ENCODE results near the gene ZNF687.

The ZNF687 gene

DNA sequence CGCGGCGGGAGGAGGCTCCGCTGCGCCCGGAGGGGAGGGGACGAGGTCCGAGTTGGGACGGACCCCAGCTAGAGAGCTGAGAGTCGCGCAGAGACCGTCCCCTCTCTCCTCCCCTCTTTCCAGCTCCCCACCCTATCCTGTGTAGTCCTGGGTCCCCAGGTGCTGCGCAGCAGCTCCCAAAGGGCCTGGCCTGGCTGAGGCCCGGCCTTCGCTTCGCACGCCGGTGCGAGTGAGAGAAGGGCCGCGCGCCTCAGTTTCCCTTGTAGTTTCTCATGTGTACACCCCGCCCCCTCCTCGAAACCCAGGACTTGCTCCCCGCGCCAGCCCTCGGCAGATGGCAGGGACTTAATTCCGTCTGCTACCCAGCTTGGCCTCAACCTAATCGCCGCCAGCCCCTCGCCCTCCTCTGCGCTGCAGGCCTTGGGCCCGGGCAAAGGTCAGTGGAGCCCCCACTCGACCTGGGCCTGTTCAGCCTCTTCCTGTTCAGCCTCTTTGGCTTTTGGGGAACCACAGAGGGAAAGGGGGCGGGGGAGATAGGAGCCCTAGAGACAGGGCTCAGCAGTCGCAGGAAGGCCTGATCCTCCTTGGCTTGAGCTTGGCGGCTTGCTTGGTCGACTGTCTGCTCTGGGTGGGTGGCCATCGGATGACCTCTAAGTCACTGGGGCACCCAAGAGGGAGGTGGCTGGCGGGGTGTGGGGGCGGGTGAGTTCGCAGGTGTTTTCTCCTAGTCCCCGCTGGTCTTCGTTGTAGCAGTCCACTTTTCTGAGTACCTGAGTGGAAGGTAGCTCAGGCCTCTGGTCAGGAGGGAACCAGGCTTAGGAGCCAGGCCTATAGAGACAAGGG lies 1.0 kb downstream of the ZNF687 start:
- peak; percentile 66 to 82 (median 75) for DNase-seq

DNA sequence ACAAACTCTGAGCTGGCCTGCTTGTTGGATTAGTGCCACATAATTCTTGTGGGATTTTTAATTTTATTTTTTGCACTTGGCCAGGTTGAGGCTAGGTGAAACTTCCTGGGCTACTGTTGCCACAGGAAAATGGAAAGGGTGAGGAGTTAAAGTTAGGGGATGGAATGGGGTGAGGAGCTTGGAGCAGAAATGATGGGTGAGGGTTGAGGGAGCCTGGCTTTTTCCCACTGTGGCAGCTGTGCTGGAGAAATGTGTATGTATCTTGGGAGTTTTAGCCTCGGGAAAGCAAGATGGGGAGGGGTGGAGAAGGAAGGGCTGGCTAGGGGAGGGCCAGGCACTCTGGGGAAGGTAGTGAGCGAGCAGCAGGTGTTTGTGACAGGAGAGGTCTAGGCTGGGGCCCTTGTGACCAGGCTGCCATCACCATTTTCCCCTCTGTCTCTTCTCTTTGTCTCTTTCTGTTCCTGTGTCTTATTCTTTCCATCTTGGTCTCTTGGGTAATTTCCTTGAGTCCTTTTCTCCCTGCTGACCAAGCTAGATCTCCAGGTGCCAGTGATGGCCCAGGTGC lies 2.0 kb downstream of the ZNF687 start:
- no peak for DNase-seq

DNA sequence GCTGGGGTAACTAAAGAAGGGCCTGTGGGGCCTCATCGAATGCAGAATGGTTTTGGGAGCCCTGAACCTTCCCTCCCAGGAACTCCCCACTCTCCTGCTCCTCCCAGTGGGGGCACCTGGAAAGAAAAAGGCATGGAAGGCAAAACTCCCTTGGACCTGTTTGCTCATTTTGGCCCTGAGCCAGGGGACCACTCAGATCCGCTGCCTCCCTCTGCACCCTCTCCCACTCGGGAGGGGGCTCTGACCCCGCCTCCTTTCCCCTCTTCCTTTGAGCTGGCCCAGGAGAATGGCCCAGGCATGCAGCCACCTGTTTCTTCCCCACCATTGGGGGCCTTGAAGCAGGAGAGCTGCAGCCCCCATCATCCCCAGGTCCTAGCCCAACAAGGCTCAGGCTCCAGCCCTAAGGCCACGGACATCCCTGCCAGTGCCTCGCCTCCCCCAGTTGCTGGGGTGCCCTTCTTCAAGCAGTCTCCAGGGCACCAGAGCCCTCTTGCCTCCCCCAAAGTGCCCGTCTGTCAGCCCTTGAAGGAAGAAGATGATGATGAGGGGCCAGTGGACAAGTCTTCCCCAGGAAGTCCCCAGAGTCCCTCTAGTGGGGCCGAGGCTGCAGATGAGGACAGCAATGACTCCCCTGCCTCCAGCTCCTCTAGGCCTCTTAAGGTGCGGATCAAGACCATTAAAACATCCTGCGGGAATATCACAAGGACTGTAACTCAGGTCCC lies 4.7 kb downstream of the ZNF687 start:
- DNase-seq, result no peak

DNA sequence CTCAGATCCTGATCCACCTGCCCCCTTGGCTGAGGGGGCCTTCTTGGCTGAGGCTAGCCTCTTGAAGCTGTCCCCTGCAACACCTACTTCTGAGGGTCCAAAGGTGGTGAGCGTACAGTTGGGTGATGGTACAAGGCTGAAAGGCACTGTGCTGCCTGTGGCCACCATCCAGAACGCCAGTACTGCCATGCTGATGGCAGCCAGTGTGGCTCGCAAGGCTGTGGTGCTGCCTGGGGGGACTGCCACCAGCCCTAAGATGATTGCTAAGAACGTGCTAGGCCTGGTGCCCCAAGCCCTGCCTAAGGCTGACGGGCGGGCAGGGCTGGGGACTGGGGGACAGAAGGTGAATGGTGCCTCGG lies 5.2 kb downstream of the ZNF687 start:
- DNase-seq, result no peak

DNA sequence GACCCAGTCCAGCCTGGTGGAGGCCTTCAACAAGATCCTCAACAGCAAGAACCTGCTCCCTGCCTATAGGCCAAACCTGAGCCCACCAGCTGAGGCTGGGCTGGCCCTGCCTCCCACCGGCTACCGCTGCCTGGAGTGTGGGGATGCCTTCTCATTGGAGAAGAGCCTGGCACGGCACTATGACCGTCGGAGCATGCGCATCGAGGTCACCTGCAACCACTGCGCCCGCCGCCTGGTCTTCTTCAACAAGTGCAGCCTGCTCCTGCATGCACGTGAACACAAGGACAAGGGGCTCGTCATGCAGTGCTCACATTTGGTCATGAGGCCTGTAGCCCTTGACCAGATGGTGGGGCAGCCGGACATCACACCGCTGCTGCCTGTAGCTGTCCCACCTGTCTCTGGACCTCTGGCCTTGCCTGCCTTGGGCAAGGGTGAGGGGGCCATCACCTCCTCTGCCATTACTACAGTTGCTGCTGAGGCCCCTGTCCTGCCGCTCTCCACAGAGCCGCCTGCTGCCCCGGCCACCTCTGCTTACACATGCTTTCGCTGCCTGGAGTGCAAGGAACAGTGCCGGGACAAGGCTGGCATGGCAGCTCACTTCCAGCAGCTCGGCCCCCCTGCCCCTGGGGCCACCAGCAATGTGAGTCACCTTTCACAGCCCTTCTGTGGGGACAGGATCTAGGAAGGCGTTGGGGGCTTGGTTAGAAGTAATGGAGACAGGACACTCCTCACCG lies 5.8 kb downstream of the ZNF687 start:
- no peak for DNase-seq

DNA sequence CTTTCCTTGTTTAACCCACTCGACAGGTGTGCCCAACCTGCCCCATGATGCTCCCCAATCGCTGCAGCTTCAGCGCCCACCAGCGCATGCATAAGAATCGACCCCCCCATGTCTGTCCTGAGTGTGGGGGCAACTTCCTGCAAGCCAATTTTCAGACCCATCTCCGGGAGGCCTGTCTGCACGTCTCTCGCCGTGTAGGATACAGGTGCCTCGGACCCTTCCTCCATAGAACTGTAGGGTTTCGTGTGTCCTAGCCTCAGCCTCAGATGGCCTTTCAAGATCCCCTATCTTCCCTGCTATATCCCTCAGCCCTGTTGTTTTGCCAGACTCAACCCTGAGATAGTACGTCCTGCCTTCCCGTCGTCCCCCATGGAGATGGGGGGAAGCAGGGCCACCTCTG lies 6.4 kb downstream of the ZNF687 start:
- DNase-seq, result no peak

DNA sequence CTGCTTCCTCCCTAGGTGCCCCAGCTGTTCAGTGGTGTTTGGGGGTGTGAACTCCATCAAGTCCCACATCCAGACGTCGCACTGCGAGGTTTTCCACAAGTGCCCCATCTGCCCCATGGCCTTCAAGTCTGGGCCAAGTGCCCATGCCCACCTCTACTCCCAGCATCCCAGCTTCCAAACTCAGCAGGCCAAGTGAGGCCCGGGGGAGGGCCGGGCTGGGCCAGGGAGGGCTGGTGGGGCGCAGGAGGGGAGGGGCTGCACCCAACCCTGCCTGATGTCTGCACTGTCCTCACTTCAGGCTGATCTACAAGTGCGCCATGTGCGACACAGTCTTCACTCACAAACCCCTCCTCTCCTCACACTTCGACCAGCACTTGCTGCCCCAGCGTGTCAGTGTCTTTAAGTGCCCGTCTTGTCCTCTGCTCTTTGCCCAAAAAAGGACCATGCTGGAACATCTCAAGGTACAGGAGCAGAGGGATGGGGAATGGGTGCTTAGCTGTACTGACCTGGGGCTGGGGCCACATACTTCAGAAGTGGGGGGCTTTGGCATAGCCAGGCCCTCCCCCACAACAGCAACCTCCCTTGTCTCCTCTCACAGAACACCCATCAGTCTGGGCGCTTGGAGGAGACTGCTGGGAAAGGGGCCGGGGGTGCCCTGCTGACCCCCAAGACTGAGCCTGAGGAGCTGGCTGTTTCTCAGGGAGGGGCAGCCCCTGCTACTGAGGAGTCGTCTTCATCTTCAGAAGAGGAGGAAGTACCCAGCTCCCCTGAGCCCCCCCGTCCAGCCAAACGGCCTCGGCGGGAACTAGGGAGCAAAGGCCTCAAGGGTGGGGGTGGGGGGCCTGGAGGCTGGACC lies 7.2 kb downstream of the ZNF687 start:
- DNase-seq, result peak in 1 of 3 donors; percentile 15

DNA sequence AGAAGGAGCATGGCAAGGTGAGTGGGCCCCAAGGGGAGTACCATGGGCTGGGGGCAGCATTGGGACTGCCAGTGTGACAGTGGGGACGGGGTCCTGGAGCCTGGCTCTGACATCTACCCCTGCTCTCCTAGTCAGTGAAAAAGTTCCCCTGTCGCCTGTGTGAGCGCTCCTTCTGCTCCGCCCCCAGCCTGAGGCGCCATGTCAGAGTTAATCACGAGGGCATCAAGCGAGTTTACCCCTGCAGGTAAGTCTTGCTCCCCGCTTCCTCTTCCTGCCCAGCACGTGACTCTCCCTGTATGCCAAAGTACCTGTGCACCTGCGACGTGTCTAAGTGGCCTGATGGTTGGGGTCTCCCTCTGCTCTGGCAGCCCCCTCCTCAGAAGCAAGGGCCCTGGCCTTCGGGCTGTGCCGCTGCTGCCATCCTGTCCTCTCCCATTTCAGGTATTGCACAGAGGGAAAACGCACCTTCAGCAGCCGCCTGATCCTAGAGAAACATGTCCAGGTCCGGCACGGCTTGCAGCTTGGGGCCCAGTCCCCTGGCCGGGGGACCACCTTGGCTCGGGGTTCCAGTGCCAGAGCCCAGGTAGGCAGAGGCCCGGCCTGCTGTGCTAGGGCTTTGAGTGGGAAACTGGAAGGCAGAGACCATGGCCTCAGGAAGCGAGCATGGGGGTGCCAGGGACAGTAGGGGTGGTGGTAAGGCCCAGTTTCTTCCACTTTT lies 8.1 kb downstream of the ZNF687 start:
- DNase-seq, result peak in 1 of 3 donors; percentile 17

DNA sequence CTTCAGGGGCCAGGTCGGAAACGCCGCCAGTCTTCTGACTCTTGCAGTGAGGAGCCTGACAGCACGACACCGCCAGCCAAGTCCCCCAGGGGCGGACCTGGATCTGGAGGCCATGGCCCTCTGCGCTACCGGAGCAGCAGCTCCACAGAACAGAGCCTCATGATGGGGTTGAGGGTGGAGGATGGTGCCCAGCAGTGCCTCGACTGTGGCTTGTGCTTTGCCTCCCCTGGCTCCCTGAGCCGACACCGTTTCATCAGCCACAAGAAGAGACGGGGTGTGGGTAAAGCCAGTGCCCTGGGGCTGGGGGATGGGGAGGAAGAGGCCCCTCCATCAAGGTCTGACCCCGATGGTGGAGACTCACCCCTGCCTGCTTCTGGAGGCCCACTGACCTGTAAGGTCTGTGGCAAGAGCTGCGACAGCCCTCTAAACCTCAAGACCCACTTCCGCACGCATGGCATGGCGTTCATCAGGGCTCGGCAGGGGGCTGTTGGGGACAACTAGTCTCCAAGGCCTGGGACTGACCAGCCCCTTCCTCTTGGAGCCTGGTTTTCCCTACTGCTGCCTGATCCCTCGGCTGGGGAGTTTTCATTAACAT lies 8.7 kb downstream of the ZNF687 start:
- no peak for DNase-seq

DNA sequence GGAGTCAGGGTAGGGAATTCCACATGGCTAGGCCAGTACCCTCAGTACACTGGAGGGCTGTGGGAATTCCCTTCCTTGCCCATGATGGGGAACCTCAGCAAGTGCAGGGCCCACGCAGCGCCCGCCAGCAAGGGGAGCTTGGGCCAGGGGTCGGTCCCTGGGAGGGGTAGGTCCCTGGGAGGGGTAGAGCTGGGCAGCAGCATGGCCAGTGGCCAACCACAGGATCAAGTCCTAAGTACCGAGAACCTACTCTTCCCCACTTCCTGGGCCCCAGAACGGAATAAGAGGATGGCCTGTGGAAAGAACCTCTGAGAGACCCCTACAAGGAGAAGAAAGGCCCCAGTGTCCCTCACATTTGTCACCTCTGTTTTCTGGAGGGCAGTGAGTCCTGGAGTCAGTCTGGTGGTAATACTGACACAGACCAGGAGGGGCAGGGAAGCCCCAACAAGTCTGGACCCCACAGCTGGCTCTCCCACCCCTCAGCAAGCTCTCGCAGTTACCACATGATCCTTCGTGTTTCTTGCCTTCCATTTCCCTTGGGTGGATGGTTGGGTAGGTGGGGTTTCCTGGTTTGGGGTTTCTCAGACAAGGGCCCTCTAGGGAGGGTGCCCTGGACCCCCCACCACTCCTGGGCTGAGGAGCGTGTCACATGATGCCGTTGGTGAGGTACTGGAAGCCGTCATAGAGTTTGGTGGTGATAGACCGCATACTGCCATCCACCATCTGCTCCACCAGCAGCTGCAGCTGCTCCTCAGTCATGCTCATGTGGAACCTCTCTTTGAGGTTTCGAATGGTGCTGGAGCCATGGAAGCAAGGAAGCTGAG lies 10.3 kb downstream of the ZNF687 start:
- DNase-seq, result peak; percentile 22 to 34 (median 28)

DNA sequence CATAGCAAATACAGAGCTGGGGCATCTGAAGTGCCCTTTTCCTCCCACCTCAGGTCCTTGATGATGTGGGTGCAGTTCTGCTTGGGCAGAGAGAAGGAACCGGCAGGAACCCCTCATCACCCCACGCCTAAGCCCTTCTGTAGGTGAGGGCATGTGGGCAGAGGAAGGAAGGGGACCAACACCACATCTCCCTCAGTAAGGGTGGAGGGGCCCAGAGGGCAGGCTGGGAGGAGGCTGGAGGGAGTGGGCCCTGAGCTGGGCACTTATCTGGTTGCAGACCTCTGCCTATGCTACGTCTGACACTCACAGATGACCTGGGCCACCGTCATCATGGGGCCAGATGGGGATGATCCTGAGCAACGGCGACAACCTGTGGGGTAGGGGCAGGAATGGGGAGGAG lies 11.0 kb downstream of the ZNF687 start:
- DNase-seq, result peak in 1 of 3 donors; percentile 12

DNA sequence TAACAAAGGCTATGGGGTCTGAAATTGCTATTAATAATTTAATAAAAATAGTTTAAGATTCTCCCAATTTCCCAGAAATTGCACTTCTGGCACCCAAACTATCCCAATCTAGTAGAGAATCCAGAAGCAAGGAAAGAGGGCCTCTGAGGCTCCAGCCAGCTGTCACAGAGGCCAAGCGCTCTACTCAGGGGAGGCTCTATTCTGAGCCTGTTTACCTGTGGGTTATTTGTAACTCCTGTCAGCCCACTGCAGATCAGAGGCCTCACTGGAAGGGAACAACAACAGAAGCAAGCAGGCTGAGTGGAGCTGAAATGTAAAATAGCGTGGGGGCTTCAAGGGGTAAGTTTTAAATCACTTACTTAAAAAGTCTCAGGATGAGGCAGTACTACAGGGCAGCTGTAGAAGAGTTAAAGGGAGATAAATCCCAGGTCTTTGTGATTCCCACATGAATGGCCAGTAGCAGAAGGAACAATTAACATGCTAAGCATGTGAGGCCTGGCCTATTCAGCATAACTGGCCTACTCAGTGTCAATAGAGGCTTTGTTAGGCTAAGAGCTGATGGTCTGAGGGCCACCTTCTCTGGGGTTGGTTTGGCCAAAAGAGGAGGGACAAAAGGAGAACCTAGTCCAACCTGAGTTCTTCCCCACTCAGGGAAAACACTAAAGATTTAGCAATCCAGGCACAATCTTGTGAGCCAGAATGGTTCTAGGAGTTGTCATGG lies 12.8 kb downstream of the ZNF687 start:
- DNase-seq, result no peak

DNA sequence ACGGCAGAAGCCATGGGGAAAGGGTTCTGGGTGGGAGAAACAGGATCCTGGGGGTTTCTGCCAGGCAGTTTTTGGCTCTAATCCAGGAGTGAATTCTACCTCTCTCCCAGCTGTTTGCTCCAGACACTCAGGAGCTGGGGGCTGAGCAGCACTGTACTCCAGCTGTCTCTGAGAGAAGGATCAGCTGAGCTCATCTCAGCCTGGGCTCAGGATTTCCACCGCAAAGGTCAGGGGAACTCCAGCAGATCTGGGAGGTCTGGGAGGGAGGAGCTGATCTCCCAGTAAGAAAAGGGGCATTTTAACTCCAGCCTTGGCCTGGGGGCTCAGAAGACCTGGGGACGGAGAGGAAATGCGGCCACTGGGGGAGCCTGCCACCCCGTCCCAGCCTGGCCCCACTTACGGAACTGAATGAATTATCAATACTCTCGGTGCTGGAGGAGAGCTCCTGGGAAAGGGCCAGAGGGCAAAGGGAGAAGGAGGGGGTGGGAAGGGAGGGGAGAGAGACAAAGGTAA lies 27.8 kb downstream of the ZNF687 start:
- peak; percentile 49 to 61 (median 56) for DNase-seq

DNA sequence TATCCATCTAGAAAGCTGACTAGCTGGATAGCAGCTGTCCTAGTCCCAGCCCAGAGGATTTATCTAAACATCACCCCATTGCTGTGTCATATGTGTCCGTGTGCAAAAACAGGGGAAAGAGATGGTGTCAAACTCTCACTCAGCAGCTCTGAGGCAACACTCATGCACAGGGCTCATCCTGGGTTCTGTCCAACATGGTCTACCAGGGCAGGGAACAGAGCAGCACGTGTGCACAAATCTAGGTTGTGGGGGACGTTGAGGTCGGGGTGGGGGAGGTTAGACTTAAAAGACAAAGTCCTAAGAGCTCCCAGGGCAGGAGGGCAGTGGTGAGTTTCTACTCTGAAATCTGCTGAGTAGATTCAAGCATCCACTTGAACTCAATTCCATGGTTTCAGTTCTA lies 28.9 kb downstream of the ZNF687 start:
- peak; percentile 10 to 34 (median 29) for DNase-seq

DNA sequence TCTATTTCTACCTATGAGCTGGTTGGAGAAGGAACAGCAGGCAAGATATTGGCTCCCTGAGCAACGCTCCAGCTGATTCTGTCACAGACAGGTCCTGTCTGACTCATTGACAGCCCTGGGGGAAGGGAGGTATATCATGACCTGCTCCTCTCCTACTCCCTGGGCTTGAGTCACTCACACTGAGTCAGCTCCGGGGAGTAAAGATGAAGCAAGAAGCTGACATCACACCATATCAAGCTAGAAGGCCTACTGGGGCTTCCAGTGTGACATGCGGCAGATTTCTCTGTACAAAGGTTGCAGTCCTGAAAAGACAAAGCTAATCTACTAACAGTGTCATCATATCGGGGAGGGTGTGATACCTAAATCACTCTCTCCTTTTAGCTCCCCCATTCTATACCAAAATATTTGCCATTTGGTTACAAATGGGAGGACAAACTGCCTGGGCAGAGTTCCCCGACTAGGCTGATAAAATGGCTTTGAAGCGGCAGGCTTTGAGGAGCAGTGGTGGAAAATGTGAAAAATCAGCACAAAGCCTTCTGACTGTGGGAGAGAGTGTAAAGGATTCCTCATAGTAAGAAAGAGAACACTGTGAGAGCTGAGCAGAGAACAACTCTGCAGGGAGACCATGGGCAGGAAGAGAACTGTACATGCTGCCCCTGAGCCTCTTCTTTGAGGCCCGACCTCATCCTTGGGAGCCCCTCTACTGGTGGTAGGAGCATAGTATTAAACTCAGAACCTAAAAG lies 29.7 kb downstream of the ZNF687 start:
- peak; percentile 95 to 99 (median 98) for DNase-seq

DNA sequence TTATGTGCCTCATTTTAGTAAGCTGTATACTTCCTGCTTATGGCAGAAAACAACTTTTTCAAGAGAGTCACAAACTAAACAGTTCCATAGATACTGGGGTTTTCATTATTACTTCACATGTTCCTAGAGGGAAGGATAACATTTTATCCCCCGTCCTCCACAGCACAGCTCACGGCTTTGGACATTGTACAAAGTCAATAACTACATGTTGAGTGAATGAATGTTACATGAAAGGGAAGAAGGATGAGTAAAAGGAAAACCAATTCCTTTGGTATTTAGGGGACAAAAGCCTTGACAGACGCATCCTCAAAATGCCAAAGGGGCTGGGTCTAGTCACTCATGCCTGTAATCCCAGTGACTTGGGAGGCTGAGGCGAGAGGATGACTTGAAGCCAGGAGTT lies 30.3 kb downstream of the ZNF687 start:
- peak; percentile 15 to 57 (median 56) for DNase-seq

DNA sequence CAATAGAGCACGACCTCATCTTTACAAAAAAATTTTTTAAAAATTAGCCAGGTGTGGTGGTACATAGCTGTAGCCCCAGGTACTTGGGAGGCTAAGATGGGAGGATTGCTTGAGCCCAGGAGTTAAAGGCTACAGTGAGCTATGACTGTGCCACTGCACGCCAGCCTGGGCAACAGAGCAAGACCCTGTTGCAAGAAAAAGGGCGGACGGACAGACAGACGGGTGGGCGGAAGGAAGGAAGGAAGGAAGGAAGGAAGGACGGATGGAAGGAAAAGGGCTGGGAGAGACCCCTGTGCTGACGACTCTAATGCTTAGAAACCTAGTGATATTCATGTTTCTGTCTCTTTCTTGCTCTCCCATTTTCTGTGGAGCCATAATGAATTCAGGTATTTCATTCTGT lies 30.7 kb downstream of the ZNF687 start:
- no peak for DNase-seq

DNA sequence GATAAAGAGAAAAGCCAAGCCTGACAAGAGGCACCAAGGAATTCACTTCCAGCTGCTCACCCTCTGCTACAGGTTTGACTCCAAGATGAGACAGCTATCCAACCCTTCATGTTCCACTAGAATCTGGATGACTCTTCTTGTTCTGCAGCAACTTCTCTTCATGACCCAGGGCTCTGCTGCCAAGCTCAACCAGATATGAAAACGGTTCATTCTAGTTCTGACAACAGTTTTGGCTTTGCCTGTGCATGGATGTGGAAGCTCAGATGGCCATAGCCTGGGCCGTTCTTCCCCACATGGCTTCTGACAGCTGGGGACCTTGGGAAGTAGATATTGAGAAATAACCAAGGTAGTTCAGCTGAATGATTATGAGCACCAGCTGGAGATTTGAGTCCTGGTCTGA lies 31.4 kb downstream of the ZNF687 start:
- no peak for DNase-seq
